GM21526 (cell line): ENCODE data around the gene CHEK1.

Experiments
- ATAC-seq: cut with Tn5 transposase; IDR thresholded peaks from one replicate; pipeline ENCODE4 v1.9.1; 2021; ENCODE audit warnings: moderate library complexity; ENCODE audit not compliant: unreplicated experiment, low FRiP score

CHEK1 gene

GRCh38 chr11:125625630-125626287 is 796 bp downstream of the CHEK1 start:
- ATAC-seq, result peak; percentile 85

GRCh38 chr11:125626288-125626950 is 1.5 kb downstream of the CHEK1 start:
- ATAC-seq, result peak; percentile 42

- ATAC-seq, result no peak
These were observed 2.4 kb downstream of the CHEK1 start for GRCh38 chr11:125627236-125627910.

GRCh38 chr11:125637840-125638239 is 12.9 kb downstream of the CHEK1 start:
- ATAC-seq, result no peak

- no peak for ATAC-seq
These were observed 13.4 kb downstream of the CHEK1 start for GRCh38 chr11:125638315-125638714.

- no peak for ATAC-seq
These were observed 20.9 kb downstream of the CHEK1 start for GRCh38 chr11:125645871-125646270.

GRCh38 chr11:125649465-125650166 is 24.7 kb downstream of the CHEK1 start:
- ATAC-seq, result no peak

- no peak for ATAC-seq
These were observed 37.7 kb downstream of the CHEK1 start for GRCh38 chr11:125662689-125663088.

GRCh38 chr11:125663910-125664309 is 38.9 kb downstream of the CHEK1 start:
- ATAC-seq, result no peak

- no peak for ATAC-seq
These were observed 42.2 kb downstream of the CHEK1 start for GRCh38 chr11:125667151-125667550.

GRCh38 chr11:125670172-125670571 is 45.2 kb downstream of the CHEK1 start:
- no peak for ATAC-seq

GRCh38 chr11:125671561-125671960 is 46.6 kb downstream of the CHEK1 start:
- no peak for ATAC-seq

GRCh38 chr11:125674210-125674609 is 49.2 kb downstream of the CHEK1 start:
- ATAC-seq, result no peak

GRCh38 chr11:125675196-125675595 is 50.2 kb downstream of the CHEK1 start:
- ATAC-seq, result no peak

- ATAC-seq, result no peak
These were observed 54.4 kb downstream of the CHEK1 start for GRCh38 chr11:125679397-125679796.

GRCh38 chr11:125679837-125680236 is 54.9 kb downstream of the CHEK1 start:
- ATAC-seq, result no peak

GRCh38 chr11:125680747-125681146 is 55.8 kb downstream of the CHEK1 start, which contains the start of gene ACRV1:
TSS of gene ACRV1 (minus strand) at chr11:125680847. CDS start at chr11:125680780, 67 bp downstream.
- ATAC-seq, result no peak

GRCh38 chr11:125685228-125685627 is 60.3 kb downstream of the CHEK1 start:
- no peak for ATAC-seq

- no peak for ATAC-seq
These were observed 63.1 kb downstream of the CHEK1 start for GRCh38 chr11:125688066-125688465.

GRCh38 chr11:125688632-125689031 is 63.7 kb downstream of the CHEK1 start:
- ATAC-seq, result no peak

GRCh38 chr11:125689274-125689859 is 64.4 kb downstream of the CHEK1 start:
- ATAC-seq, result no peak
